Stimulated activated naive B cell treated with anti-CD40 and anti-IgM and Interleukin-4, amounts not matched to agents 10 μg/mL and 1 μg/mL and 100 μg/mL, for 72 hours (primary cell): ENCODE measurements around the gene CCDC30.

ENCODE experiments used
- ATAC-seq, 2 donors: fragments of 150-1000 bp; cut with Tn5 transposase; replicated peaks; 2 replicates each; pipeline ENCODE4 v1.10.0; 2021; ENCODE audit warnings: moderate library complexity in 1 of 2
- DNase-seq: peaks from one replicate; pipeline ENCODE4 v3.0.0; 2021
- H3K27ac Mint-ChIP-seq: one replicate; pipeline ENCODE4 v1.8.0; 2022; ENCODE audit warnings: mild to moderate bottlenecking, mixed read lengths
- H3K27me3 Mint-ChIP-seq, 2 donors: one replicate each; pipeline ENCODE4 v1.8.0; 2022; ENCODE audit warnings: mixed read lengths in 2 of 2
- H3K36me3 Mint-ChIP-seq, 2 donors: one replicate each; pipeline ENCODE4 v1.8.0; 2022; ENCODE audit warnings: mixed read lengths in 2 of 2, mild to moderate bottlenecking in 1 of 2
- H3K4me1 Mint-ChIP-seq, 2 donors: one replicate each; pipeline ENCODE4 v1.8.0; 2022; ENCODE audit warnings: mixed read lengths in 2 of 2, mild to moderate bottlenecking in 1 of 2
- H3K4me3 Mint-ChIP-seq, 2 donors: one replicate each; pipeline ENCODE4 v1.8.0; 2022; ENCODE audit warnings: mild to moderate bottlenecking in 2 of 2, mixed read lengths in 2 of 2, moderate library complexity in 1 of 2
- H3K9me3 Mint-ChIP-seq, 2 donors: one replicate each; pipeline ENCODE4 v1.8.0; 2022; ENCODE audit warnings: mixed read lengths in 2 of 2, mild to moderate bottlenecking in 1 of 2

Gene CCDC30

DNA sequence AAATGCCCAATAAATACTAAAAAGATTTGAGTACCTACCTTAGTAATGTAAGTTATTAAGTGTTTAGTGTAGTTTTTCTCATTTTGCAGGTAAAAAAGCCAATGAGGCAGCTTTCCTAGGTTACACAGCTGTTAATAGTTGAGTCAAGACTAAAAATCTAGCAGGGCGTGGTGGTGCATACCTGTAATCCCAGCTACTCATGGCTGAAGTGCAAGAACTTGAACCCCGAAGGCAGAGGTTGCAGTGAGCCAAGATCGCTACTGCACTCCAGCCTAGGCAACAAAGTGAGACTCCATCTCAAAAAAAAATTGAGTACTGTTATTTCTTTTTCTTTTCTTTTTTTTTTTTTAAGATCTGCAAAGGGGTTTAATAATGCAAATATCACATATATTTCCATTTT lies 226.8 kb downstream of the CCDC30 start:
- H3K27ac Mint-ChIP-seq: no peak overlapping the region
- no peak overlapping the region for H3K4me3 Mint-ChIP-seq

DNA sequence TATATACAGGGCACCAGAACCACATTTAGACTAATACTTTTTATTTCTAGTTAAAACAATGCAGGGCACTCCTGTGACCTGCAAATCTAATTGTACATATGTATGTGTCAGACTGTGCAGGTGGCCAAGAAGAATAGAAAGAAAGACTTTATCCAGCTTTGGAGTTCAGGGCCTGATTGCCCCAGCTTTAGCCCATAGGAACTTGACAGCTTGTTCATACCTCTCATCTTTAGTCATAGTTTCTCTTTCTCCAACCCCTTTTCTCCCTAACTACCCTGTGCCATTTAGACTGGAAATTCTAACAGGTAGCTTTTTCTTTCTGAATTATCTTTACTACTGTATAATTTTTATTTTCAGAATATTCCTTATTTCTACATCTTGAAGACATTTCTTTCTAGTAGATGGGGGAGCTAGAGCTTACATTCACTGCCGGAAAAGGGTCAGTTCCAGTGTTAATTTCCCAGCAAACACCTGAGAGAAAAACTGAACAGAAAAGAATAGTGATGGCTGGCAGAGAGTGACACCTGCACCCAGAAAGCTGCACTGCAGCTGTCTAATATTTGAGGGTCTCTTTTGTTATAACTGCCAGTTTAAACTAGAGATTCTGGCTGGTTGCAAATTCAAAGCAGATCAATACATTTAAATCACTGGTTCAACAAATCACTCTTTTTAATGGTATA lies 227.5 kb downstream of the CCDC30 start:
- H3K4me1 Mint-ChIP-seq: peaks cover 40 to 65% of the 10 kb centered on the region in 2 donors
- no peaks in the 10 kb centered on the region for H3K27me3 Mint-ChIP-seq
- H3K27ac Mint-ChIP-seq: no peak overlapping the region
- H3K9me3 Mint-ChIP-seq: no peaks in the 10 kb centered on the region
- ATAC-seq (peak; percentile 33 to 57), DNase-seq (no peak)
- H3K36me3 Mint-ChIP-seq: peaks cover 17 to 45% of the 10 kb centered on the region in 2 donors
- H3K4me3 Mint-ChIP-seq: no peak overlapping the region

More for the DNA sequence above, 226.8 kb downstream of the CCDC30 start:
- Mint-ChIP-seq H3K9me3 (no peaks in the 10 kb centered on the region), H3K4me1 (peaks cover 42 to 69% of the 10 kb centered on the region in 2 donors), H3K36me3 (peaks cover 19 to 43% of the 10 kb centered on the region in 2 donors), H3K27me3 (no peaks in the 10 kb centered on the region)
- DNase-seq (no peak), ATAC-seq (no peak)

DNA sequence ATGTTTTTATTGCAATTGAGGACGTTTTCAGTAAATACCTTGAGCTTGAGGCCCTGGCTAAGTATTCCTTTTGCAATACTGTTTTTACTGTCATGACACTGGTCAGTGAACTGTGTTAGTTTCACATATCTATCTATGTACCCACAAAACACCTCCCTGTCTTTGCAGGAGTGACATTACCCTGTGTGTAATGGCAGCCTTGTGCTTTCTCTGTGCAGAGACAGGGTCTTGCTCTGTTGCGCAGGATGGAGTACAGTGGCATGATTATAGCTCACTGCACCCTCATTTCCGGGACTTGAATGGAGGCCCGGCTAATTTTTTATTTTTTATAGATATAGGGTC lies 228.0 kb downstream of the CCDC30 start:
- Mint-ChIP-seq H3K4me1 (peaks cover 42 to 64% of the 10 kb centered on the region in 2 donors), H3K27me3 (no peaks in the 10 kb centered on the region), H3K27ac (no peak overlapping the region), H3K4me3 (no peak overlapping the region), H3K36me3 (peaks cover 21 to 50% of the 10 kb centered on the region in 2 donors), H3K9me3 (no peaks in the 10 kb centered on the region)
- DNase-seq (no peak), ATAC-seq (peak; percentile 41 to 63)

DNA sequence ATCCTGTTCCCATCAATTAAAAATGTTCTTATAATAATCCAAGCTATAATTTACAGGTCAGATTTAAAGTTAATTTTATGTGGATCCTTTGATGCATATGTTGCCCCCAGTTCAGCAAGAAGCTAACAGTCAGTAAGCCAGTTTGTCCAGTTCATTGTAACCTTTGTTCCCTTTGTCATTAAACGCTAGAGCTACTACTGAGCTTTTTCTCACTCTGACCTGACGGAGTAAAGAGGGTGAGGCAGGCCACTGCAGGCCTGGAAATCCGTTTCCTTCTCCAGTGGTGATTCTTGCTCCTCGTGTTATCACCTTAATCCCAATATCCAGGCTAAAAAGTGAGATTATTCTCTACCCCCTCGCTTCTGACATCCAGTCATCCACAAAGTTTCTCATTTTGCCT lies 229.4 kb downstream of the CCDC30 start:
- Mint-ChIP-seq H3K4me3 (no peak overlapping the region), H3K27ac (peak overlapping the region; percentile 31), H3K9me3 (no peaks in the 10 kb centered on the region), H3K36me3 (peaks cover 24 to 47% of the 10 kb centered on the region in 2 donors), H3K27me3 (no peaks in the 10 kb centered on the region), H3K4me1 (peaks cover 39 to 52% of the 10 kb centered on the region in 2 donors)
- no peak for ATAC-seq
- DNase-seq: no peak

DNA sequence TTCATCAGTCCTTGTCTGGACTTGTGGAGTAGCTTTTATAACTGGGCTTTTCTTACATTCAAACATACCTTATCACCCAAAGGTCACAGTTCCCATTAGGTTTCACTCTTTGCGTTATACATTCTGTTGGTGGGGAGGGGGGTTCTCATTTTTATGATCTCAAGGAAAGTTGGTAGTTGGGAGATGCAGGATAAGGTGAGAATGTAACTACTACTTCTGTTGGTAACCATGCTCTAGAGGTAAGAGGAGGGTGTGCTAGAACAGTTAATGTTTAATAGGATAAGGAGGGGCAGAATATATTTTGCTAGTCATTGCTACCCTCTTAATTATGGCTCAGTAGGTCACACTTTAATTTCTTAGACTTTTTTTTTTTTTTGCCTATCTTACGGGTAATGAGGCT lies 229.8 kb downstream of the CCDC30 start:
- peaks cover 19 to 43% of the 10 kb centered on the region in 2 donors for H3K36me3 Mint-ChIP-seq
- no peak for ATAC-seq
- no peak overlapping the region for H3K27ac Mint-ChIP-seq
- H3K4me1 Mint-ChIP-seq: peaks cover 35 to 48% of the 10 kb centered on the region in 2 donors
- no peaks in the 10 kb centered on the region for H3K9me3 Mint-ChIP-seq
- no peak for DNase-seq
- H3K4me3 Mint-ChIP-seq: peak overlapping the region in 1 of 2 donors; percentile 4
- no peaks in the 10 kb centered on the region for H3K27me3 Mint-ChIP-seq

DNA sequence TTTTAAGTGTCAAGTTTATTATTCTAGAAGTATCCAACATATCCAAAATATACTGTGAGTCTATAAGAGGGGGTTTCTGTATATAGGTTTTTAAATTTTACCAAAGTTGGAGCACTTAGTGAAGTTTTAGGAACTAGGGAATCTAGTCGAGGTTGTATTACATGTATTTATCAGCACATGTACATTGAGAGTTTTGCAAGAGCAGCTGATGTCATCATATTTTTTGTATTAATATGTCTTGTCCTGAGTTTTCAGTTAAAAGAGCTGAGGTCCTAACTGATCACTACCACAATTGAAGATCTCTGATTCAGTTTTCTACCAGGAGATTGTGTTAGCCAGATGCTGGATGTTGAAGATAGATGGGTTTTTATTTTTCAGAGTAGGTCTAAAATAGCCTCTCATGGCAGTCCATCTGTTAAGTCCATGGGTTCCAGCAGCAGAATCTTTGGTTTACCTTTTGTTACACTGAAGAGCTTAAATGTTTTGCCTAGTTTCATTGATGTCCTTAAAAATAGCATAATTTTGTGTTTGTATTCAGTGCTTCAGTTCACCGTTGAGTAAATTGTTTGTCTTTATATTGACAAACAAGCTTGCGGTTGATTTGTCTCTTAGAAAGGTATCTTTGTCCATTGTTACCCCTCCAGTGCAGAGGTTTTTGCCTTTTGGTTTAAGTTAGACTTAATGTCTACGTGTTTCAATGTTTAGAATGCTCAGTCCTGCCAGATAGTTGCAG lies 235.2 kb downstream of the CCDC30 start:
- peaks cover 11 to 25% of the 10 kb centered on the region in 2 donors for H3K4me1 Mint-ChIP-seq
- no peak for ATAC-seq
- no peak overlapping the region for H3K27ac Mint-ChIP-seq
- H3K36me3 Mint-ChIP-seq: peaks cover 36 to 65% of the 10 kb centered on the region in 2 donors
- no peaks in the 10 kb centered on the region for H3K9me3 Mint-ChIP-seq
- no peak overlapping the region for H3K4me3 Mint-ChIP-seq
- H3K27me3 Mint-ChIP-seq: no peaks in the 10 kb centered on the region
- no peak for DNase-seq

DNA sequence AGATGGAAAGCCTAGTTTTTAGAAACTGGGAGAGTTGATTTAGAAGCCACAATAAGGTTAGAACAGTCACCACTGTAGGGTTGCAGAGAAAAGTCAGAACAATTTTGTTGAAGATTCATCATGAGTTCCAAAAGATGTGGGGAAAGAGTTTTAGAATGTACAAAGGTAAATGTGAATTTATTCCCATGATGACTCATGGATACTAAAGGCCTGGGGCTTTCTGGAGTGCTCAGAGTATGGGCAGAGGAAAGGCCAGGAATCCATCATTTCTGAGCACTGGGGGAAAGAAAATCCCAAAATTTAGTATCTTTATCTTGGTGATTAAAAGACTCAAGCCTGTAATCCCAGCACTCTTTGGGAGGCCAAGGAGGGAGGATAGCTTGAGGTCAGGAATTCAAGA lies 236.9 kb downstream of the CCDC30 start:
- H3K9me3 Mint-ChIP-seq: no peaks in the 10 kb centered on the region
- ATAC-seq (no peak), DNase-seq (no peak)
- peaks cover 11 to 15% of the 10 kb centered on the region in 2 donors for H3K4me1 Mint-ChIP-seq
- no peak overlapping the region for H3K27ac Mint-ChIP-seq
- H3K4me3 Mint-ChIP-seq: no peak overlapping the region
- H3K36me3 Mint-ChIP-seq: peaks cover 47 to 73% of the 10 kb centered on the region in 2 donors
- no peaks in the 10 kb centered on the region for H3K27me3 Mint-ChIP-seq

DNA sequence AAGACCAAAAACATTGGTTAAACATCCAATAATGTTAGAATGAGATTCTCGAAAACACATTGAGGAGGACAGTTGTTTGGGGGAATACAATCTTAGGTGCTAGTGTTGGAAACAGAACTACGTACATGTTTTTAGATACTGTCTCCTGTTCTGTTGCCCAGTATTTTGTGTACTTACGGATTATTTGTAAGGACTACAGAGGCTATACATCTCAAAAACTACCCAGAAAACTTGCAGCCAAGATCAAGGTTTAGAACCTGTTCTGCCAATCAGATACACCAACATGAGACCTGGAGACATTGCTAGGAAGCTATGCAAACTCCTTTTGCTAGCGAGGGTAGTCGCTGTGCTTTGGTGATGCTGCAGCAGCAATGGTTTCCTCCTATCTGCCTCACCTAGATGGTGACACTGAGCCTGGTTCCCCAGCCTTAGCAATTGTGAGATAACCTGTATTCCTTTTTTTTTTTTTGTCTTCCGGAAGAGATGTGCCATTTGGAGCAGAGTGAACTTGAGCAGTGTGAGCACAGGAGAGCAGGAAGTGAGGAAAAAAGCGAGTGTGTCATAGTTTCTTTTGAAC lies 240.9 kb downstream of the CCDC30 start:
- Mint-ChIP-seq H3K4me1 (peaks cover 4 to 8% of the 10 kb centered on the region in 2 donors), H3K9me3 (no peaks in the 10 kb centered on the region), H3K27me3 (no peaks in the 10 kb centered on the region), H3K4me3 (no peak overlapping the region), H3K36me3 (peaks cover 52 to 74% of the 10 kb centered on the region in 2 donors), H3K27ac (peak overlapping the region; percentile 90)
- DNase-seq: no peak
- no peak for ATAC-seq
